Heart left ventricle (tissue), 13 donors: ENCODE data around the gene PIM3.

ENCODE experiments used
- CTCF ChIP-seq, 12 donors: fragments of 200-600 bp; sonication (generic) in 4 of 12; IDR thresholded peaks; one replicate each; pipeline versions ENCODE4 v1.5.0 to v1.8.0; 2018 to 2022; ENCODE audit warnings: antibody characterized with exemption in 12 of 12, mild to moderate bottlenecking in 5 of 12
- POLR2A ChIP-seq, 2 donors: fragments of 450-650 bp; IDR thresholded peaks; one replicate each; pipeline ENCODE4 v1.6.1; 2017; ENCODE audit warnings: antibody characterized with exemption in 2 of 2, mild to moderate bottlenecking in 2 of 2, moderate library complexity in 2 of 2
- donor health status: ischemic (EF 13 %, LVEDD 7.1; RV severe dilation, severe dysfunction).
- donor health status: DM: no; HTN: yes; CAD: no.
- donor health status: DM: no; HTN: no; CAD: no.
- donor health status: ischemic (EF 25% LVEDD 6.9; RV normal size, moderate dysfunction).
- donor health status: ischemic (EF 25% LVEDD 5.7; RV mildly dilated, moderate dysfunction).
- donor health status: ischemic (EF 35%, LVEDD 5.7; RV mildly dilated, moderate dysfunction).
- donor health status: nonischemic (EF 11% LVEDD 7.7; RV severe dilation, severe dysfunction).
- donor health status: DM: yes; HTN: yes; CAD: no.
- donor health status: PGD.
- donor health status: ischemic (EF 29% LVEDD 5.4; RV normal size, mild dysfunction).
- donor health status: nonischemic (EF 23%, LVEDD 6.1; RV moderate dilation, normal function).

- no peak for TF ChIP-seq POLR2A (IDR thresholded peaks at IDR 0.05)
- no peak for TF ChIP-seq CTCF (IDR thresholded peaks at IDR 0.05)
Measured at GRCh38 chr22:50007057-50007511, 46.5 kb downstream of the PIM3 start.
